Kidney (tissue), 14 donors: ENCODE results near the gene GOLGA8J. TPM values are rescaled to one million over a fixed set of nuclear protein-coding genes. Genes with fewer than 3 reads are reported as not detected.
"Not testable (repeated sequence)": the region's sequence is repeated elsewhere in the genome, so short reads cannot be mapped to it uniquely, and the experiment has no call there.

Experiments
- DNase-seq, 5 donors: peaks; one replicate each; pipeline ENCODE4 v3.0.0-alpha.2; 2013 to 2020
- FAIRE-seq: peaks from 2 replicates; lab custom pipeline; 2012; peaks lifted over from hg19 to GRCh38; lab: Jason Lieb, UNC
- H3K27ac ChIP-seq, 2 donors: one replicate each; pipeline ENCODE4 v1.7.0; 2013; ENCODE audit warnings: low read depth in 2 of 2, low read length in 2 of 2, inconsistent platforms in 1 of 2
- H3K27me3 ChIP-seq: one replicate; pipeline ENCODE4 v1.7.1; 2013; ENCODE audit warnings: low read length, inconsistent platforms; ENCODE audit not compliant: control insufficient read depth, insufficient read depth
- H3K36me3 ChIP-seq, 3 donors: one replicate each; pipeline versions ENCODE4 v1.7.0 to v1.7.1; 2013; ENCODE audit warnings: low read length in 3 of 3, control low read depth in 1 of 3, inconsistent platforms in 1 of 3; ENCODE audit not compliant: insufficient read depth in 3 of 3, control insufficient read depth in 2 of 3
- H3K4me1 ChIP-seq, 3 donors: one replicate each; pipeline versions ENCODE4 v1.7.0 to v1.7.1; 2013; ENCODE audit warnings: low read length in 3 of 3, inconsistent platforms in 1 of 3, low read depth in 1 of 3; ENCODE audit not compliant: control insufficient read depth in 2 of 3, insufficient read depth in 2 of 3
- H3K4me3 ChIP-seq, 3 donors: one replicate each; pipeline versions ENCODE4 v1.7.0 to v1.8.1; 2013; ENCODE audit warnings: low read length in 3 of 3, control low read depth in 1 of 3, inconsistent platforms in 1 of 3
- H3K9ac ChIP-seq, 3 donors: one replicate each; pipeline versions ENCODE4 v1.7.0 to v1.7.1; 2013; ENCODE audit warnings: low read length in 3 of 3, control low read depth in 1 of 3, inconsistent platforms in 1 of 3
- H3K9me3 ChIP-seq, 3 donors: one replicate each; pipeline versions ENCODE4 v1.7.0 to v1.7.1; 2013; ENCODE audit warnings: low read length in 3 of 3, control low read depth in 1 of 3, inconsistent platforms in 1 of 3; ENCODE audit not compliant: control insufficient read depth in 2 of 3, insufficient read depth in 1 of 3
- CTCF ChIP-seq: IDR thresholded peaks from 3 replicates; pipeline ENCODE4 v1.5.1; 2012; ENCODE audit warnings: mild to moderate bottlenecking, moderate library complexity, borderline replicate concordance; ENCODE audit not compliant: insufficient read depth; ENCODE audit errors: extremely low read depth
- intact Hi-C: fragments of 100-400 bp; cut with DNase I; formaldehyde crosslinking; loops from one replicate; pipeline ENCODE4 v1.11.1; 2022
- polyA plus RNA-seq: library from polyadenylated mRNA; stranded (reverse); fragments of 350-450 nt; fragmentation: Illumina TruSeq; extraction: RNeasy Lipid Tissue Mini Kit (QIAGEN cat#74804); gene quantifications from one replicate; pipeline ENCODE4 v1.2.3, GENCODE V29; 2014; ENCODE audit warnings: low read depth, low replicate concordance; ENCODE audit not compliant: insufficient read depth
- total RNA-seq: library from RNA; stranded (reverse); fragmentation: NEBNext Ultra II Directional; extraction: Animal tissue kit (Norgen Biotek cat#: 25700); gene quantifications from one replicate; pipeline ENCODE4 v1.2.1, GENCODE V29; 2021
- donor health status: control.
- donor health status: control.
- donor health status: control.
- donor health status: control.
- donor health status: control.
- donor health status: DM: yes; HTN: yes; CAD: no.
- donor health status: Normal renal cell carcinoma (clear cell type).

The GOLGA8J gene
- total and polyA plus RNA-seq, 2 donors from 2014 or later = not detected

GRCh38 chr15:30043211-30043655, 39.5 kb upstream of the GOLGA8J start:
- no peaks in the 10 kb centered on the region for H3K27me3 ChIP-seq
- intact Hi-C loops = no loop called here
- no peaks in the 10 kb centered on the region for H3K9me3 ChIP-seq
- H3K4me3 ChIP-seq = no peak overlapping the region
- no peak overlapping the region for H3K27ac ChIP-seq
- no peak overlapping the region for H3K9ac ChIP-seq
- FAIRE-seq (peak; percentile 11), DNase-seq (peak in 2 of 5 donors; percentile 35 to 59)
- TF ChIP-seq CTCF = peak; percentile 15
- H3K4me1 ChIP-seq = peaks cover 0 to 5% (median 5%) of the 10 kb centered on the region in 3 donors
- H3K36me3 ChIP-seq = no peaks in the 10 kb centered on the region

DNA sequence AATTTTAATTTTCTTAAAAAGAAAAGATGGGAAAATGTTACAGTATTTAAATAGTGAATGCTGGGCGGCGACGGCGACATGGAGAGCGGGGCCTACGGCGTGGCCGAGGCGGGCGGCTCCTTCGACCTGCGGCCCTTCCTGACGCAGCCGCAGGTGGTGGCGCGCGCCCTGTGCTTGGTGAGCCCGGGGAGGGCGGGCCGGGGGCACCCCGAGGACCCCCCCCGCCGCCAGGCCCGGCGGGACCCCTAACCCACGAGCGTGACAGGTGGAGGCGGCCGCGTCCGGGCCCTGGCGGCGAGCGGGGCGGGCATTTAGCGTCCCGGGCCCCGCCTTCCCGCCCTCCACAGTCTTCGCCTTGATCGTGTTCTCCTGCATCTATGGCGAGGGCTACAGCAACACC, 38.4 kb upstream of the GOLGA8J start:
- TF ChIP-seq CTCF = no peak

GRCh38 chr15:30044826-30045225, 37.9 kb upstream of the GOLGA8J start:
- not testable (repeated sequence) for FAIRE-seq

More for the DNA sequence above, 38.4 kb upstream of the GOLGA8J start:
- Histone ChIP-seq H3K4me1 (peaks cover 0 to under 1% (median 0%) of the 10 kb centered on the region in 3 donors), H3K36me3 (no peaks in the 10 kb centered on the region), H3K27me3 (no peaks in the 10 kb centered on the region), H3K4me3 (no peak overlapping the region), H3K9ac (no peak overlapping the region), H3K27ac (no peak overlapping the region), H3K9me3 (no peaks in the 10 kb centered on the region)
- intact Hi-C loops = no loop called here
- FAIRE-seq (no peak), DNase-seq (no peak)

GRCh38 chr15:30045248-30046041, 37.3 kb upstream of the GOLGA8J start:
- H3K36me3 ChIP-seq, H3K9me3 ChIP-seq, intact Hi-C loops, H3K4me1 ChIP-seq, FAIRE-seq, H3K4me3 ChIP-seq, H3K27me3 ChIP-seq, H3K9ac ChIP-seq, H3K27ac ChIP-seq: not testable (repeated sequence)
- peak in 4 of 5 donors; percentile 20 to 54 (median 33) for DNase-seq

More at GRCh38 chr15:30044826-30045225, 37.9 kb upstream of the GOLGA8J start:
- H3K36me3 ChIP-seq, intact Hi-C loops, H3K9ac ChIP-seq, H3K4me1 ChIP-seq, H3K27ac ChIP-seq, DNase-seq, H3K27me3 ChIP-seq, H3K4me3 ChIP-seq, H3K9me3 ChIP-seq: not testable (repeated sequence)
